BLaER1 (cell line): Measurements from ENCODE around the gene DBP.

ENCODE experiments used
- H3K27ac ChIP-seq: shearing (Covaris generic); formaldehyde crosslinking; 2 replicates; pipeline ENCODE4 v1.8.1; 2022
- H3K27me3 ChIP-seq: shearing (Covaris generic); formaldehyde crosslinking; 2 replicates; pipeline ENCODE4 v1.8.1; 2022
- H3K36me3 ChIP-seq: shearing (Covaris generic); formaldehyde crosslinking; 2 replicates; pipeline ENCODE4 v1.8.1; 2022
- H3K4me1 ChIP-seq: shearing (Covaris generic); formaldehyde crosslinking; 2 replicates; pipeline ENCODE4 v1.8.1; 2022
- H3K4me2 ChIP-seq: shearing (Covaris generic); formaldehyde crosslinking; 2 replicates; pipeline ENCODE4 v1.8.1; 2022
- H3K4me3 ChIP-seq: shearing (Covaris generic); formaldehyde crosslinking; 2 replicates; pipeline ENCODE4 v1.8.1; 2022
- H3K9ac ChIP-seq: shearing (Covaris generic); formaldehyde crosslinking; 2 replicates; pipeline ENCODE4 v1.8.1; 2022
- H3K9me3 ChIP-seq: shearing (Covaris generic); formaldehyde crosslinking; 2 replicates; pipeline ENCODE4 v1.8.1; 2022
- H4K20me1 ChIP-seq: shearing (Covaris generic); formaldehyde crosslinking; 2 replicates; pipeline ENCODE4 v1.8.1; 2022
- Cebpa-rat ChIP-seq: shearing (Covaris generic); IDR thresholded peaks from 2 replicates; pipeline ENCODE4 v1.8.1; 2022

Gene DBP

DNA sequence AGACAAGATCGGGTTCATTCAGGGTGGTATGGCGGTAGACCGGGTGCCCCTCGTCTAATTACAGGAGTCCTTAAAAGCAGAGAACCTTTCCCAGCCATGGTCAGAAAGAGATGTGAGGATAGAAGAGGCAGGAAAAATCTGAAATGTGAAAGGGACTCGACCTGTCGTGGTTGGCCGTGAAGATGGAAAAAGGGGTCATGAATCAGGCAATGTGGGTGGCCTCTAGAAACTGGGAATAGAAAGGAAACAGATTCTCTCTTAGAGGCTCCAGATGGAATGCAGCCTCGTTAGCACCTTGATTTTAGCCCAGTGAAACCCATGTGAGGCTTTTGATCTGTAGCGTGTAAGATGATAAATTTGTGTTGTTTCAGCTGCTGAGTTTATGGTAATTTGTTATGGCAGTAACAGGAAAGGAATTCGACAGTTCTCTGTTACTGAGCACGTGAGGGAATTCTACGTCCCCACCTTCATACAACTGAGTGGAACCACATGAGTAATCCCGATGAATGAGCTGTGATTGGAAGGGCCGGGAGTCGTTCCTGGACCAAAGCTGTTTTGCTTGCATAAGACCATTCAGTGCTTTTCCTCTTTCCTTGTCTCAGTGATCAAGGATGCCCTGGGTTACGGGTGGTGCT is 19.8 kb upstream of the DBP start:
- Histone ChIP-seq H3K4me2 (no peak overlapping the region), H3K9me3 (no peaks in the 10 kb centered on the region), H4K20me1 (no peaks in the 10 kb centered on the region), H3K9ac (0 out of 2 replicates have a peak overlapping the region, but pooled peaks have one; percentile 14), H3K36me3 (no peaks in the 10 kb centered on the region), H3K27ac (no peak overlapping the region), H3K4me1 (peaks cover 55% of the 10 kb centered on the region), H3K4me3 (no peak overlapping the region), H3K27me3 (no peaks in the 10 kb centered on the region)
- TF ChIP-seq Cebpa-rat: no peak

- Histone ChIP-seq H3K9me3 (no peaks in the 10 kb centered on the region), H3K27me3 (no peaks in the 10 kb centered on the region), H4K20me1 (no peaks in the 10 kb centered on the region), H3K27ac (peak overlapping the region; percentile 75), H3K4me1 (peaks cover 63% of the 10 kb centered on the region), H3K36me3 (no peaks in the 10 kb centered on the region), H3K4me3 (no peak overlapping the region), H3K4me2 (peak overlapping the region; percentile 70), H3K9ac (peak overlapping the region; percentile 67; the same call in 1 of the 2 replicates)
- no peak for TF ChIP-seq Cebpa-rat
Observed at GRCh38 chr19:48654299-48655059, 17.3 kb upstream of the DBP start.

DNA sequence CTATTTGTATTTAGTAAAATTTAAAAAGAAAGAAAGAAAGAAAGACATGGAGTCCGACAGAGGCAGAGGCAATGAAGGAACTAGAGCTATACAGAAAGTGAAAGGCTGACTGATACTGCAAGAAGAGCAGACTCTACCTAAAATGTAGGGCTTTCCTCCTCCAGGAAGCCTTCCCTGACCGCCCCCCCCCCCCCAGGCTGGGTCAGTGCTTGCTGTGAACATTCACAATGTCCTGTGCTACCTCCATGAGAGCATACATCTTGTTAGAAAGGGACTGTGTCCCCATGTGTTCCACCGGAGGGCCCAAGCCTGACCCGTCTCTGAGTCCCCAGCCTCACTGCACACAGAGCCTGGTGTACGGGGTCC is 14.5 kb upstream of the DBP start:
- no peaks in the 10 kb centered on the region for H3K36me3 ChIP-seq
- H4K20me1 ChIP-seq: no peaks in the 10 kb centered on the region
- H3K9me3 ChIP-seq: no peaks in the 10 kb centered on the region
- no peak overlapping the region for H3K4me3 ChIP-seq
- peak overlapping the region; percentile 20; the same call in 1 of the 2 replicates for H3K27ac ChIP-seq
- H3K4me1 ChIP-seq: peaks cover 84% of the 10 kb centered on the region
- TF ChIP-seq Cebpa-rat: no peak
- H3K9ac ChIP-seq: no peak overlapping the region
- no peak overlapping the region for H3K4me2 ChIP-seq
- no peaks in the 10 kb centered on the region for H3K27me3 ChIP-seq

GRCh38 chr19:48650974-48651682 is 13.9 kb upstream of the DBP start:
- Histone ChIP-seq H3K9ac (no peak overlapping the region), H3K4me3 (no peak overlapping the region)

GRCh38 chr19:48648134-48648533 is 11.0 kb upstream of the DBP start:
- no peaks in the 10 kb centered on the region for H3K27me3 ChIP-seq
- peak overlapping the region; percentile 92 for H3K27ac ChIP-seq

More at GRCh38 chr19:48650974-48651682, 13.9 kb upstream of the DBP start:
- TF ChIP-seq Cebpa-rat: no peak
- no peaks in the 10 kb centered on the region for H3K9me3 ChIP-seq
- H3K4me1 ChIP-seq: peaks cover 84% of the 10 kb centered on the region
- H3K36me3 ChIP-seq: no peaks in the 10 kb centered on the region
- no peaks in the 10 kb centered on the region for H3K27me3 ChIP-seq
- H3K27ac ChIP-seq: no peak overlapping the region
- H4K20me1 ChIP-seq: no peaks in the 10 kb centered on the region
- H3K4me2 ChIP-seq: no peak overlapping the region

DNA sequence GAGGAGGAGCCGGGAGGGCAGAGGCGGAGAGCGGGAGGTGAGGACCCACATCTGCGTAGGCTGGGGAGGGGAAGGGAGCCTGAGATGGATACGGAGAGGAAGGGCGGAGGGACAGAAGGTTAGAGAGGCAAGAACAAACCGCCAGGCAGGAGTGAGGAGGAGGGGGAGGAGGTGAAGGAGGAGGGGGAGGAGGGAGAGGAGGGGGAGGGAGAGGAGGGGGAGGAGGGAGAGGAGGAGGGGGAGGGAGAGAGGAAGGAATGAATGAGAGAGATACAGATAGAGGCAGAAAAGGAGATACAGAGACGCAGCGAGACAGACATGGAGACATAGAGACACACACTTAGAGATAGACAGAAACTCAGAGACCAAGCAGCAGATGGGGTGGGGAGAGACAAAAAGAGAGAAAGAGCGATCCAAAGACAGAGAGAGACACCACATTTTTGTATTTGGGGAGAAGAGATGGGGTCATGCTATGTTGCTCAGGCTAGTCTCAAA is 9.6 kb upstream of the DBP start:
- H3K27me3 ChIP-seq: no peaks in the 10 kb centered on the region
- no peaks in the 10 kb centered on the region for H3K9me3 ChIP-seq
- no peaks in the 10 kb centered on the region for H4K20me1 ChIP-seq
- H3K4me2 ChIP-seq: peak overlapping the region; percentile 99
- no peaks in the 10 kb centered on the region for H3K36me3 ChIP-seq
- no peak for TF ChIP-seq Cebpa-rat
- peak overlapping the region; percentile 92 for H3K27ac ChIP-seq
- H3K4me1 ChIP-seq: peaks cover 78% of the 10 kb centered on the region
- H3K9ac ChIP-seq: peak overlapping the region; percentile 81; the same call in 1 of the 2 replicates
- peak overlapping the region; percentile 67 for H3K4me3 ChIP-seq

More at GRCh38 chr19:48648134-48648533, 11.0 kb upstream of the DBP start:
- H4K20me1 ChIP-seq: no peaks in the 10 kb centered on the region
- no peaks in the 10 kb centered on the region for H3K9me3 ChIP-seq
- no peaks in the 10 kb centered on the region for H3K36me3 ChIP-seq
- H3K4me1 ChIP-seq: peaks cover 86% of the 10 kb centered on the region
- H3K4me2 ChIP-seq: peak overlapping the region; percentile 71
- no peak for TF ChIP-seq Cebpa-rat
- H3K4me3 ChIP-seq: no peak overlapping the region
- peak overlapping the region; percentile 81; the same call in 1 of the 2 replicates for H3K9ac ChIP-seq

DNA sequence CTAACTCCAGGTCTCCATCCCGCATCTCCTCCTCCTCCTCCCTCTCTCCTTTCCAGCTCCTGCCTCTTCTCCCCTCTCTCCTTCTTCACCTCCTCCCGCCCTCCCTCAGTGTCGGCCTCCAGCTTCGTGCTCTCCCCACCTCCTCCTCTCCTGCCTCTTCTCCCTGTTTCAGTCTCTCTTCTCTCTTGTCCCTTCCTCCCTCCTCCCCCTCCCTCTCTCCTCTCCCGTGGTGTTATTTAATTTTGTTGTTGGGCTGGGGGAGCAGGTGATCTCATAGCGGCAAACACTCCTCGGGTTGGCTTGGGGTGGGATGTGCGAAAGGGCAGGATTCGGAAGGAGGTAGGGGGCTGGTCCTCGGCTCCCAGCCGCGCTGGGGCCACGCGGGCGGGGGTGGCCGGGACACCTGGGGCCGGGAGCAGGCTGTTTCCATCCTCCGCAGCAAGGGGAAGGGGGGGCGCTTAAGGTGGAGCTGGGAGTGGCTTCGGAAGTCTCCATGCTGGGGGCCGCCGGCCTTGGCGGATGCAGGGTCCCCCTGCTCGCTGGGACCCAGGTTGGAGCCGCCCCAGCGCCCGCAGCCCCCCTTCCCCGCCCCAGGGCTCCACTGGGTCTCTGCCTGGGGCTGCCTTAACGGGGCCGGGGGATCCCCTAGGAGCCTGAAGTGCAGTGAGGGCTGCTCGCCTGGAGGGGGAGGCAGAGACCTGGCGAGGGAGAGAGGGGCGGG is 9.0 kb upstream of the DBP start, which contains the start of gene CA11:
TSS of gene CA11 (minus strand) at position 187 of the 721 bp plus-strand sequence. CDS start 555 bp downstream, outside the sequence.
- Histone ChIP-seq H3K9ac (peak within 1 kb of the TSS; percentile 81), H4K20me1 (no peaks in the 10 kb centered on the region), H3K36me3 (no peaks in the 10 kb centered on the region), H3K4me3 (peak within 1 kb of the TSS; percentile 67), H3K9me3 (no peaks in the 10 kb centered on the region), H3K4me1 (peaks cover 72% of the 10 kb centered on the region), H3K27ac (peak within 1 kb of the TSS; percentile 92), H3K4me2 (peak within 1 kb of the TSS; percentile 99), H3K27me3 (no peaks in the 10 kb centered on the region)
- no peak for TF ChIP-seq Cebpa-rat

DNA sequence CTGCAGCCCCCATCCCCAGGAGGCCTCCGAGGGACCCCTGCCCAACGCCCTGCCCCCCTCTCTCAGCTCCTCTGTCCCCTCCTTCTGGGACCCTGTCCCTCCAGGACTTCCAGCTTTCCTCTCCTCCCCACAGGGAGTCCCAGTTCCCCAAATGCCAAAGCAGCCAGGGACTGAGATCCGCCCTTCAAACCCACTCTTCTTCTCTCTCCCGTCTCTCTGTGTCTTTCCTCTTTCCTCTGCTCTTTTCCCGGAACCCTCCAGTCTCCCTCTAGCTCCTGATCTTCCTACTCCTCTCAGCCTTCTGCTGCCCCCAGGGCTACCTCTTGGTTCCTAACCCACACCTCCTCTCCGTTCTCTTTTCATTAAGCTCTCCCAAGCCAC is 8.4 kb upstream of the DBP start:
- Histone ChIP-seq H3K27ac (peak overlapping the region; percentile 89), H3K27me3 (no peaks in the 10 kb centered on the region), H3K4me1 (peaks cover 66% of the 10 kb centered on the region), H3K4me3 (peak overlapping the region; percentile 67), H3K36me3 (no peaks in the 10 kb centered on the region), H3K4me2 (peak overlapping the region; percentile 99), H3K9ac (peak overlapping the region; percentile 81), H3K9me3 (no peaks in the 10 kb centered on the region), H4K20me1 (no peaks in the 10 kb centered on the region)
- TF ChIP-seq Cebpa-rat: no peak
